Immature natural killer cell (primary cell): ENCODE results near the gene DLG2. TPM values are rescaled to one million over a fixed set of nuclear protein-coding genes. Genes with fewer than 3 reads are reported as not detected.
"Not testable (repeated sequence)": the region's sequence is repeated elsewhere in the genome, so short reads cannot be mapped to it uniquely, and the experiment has no call there.

Source experiments
- DNase-seq, 3 donors: peaks; one replicate each; pipeline ENCODE4 v3.0.0; 2022; ENCODE audit warnings: mixed read lengths in 1 of 3
- H3K27ac Mint-ChIP-seq, 6 donors: one replicate each; pipeline ENCODE4 v1.8.0; 2020; ENCODE audit warnings: mixed read lengths in 6 of 6, mild to moderate bottlenecking in 5 of 6, inconsistent platforms in 4 of 6, moderate library complexity in 3 of 6
- H3K27me3 Mint-ChIP-seq, 3 donors: one replicate each; pipeline ENCODE4 v1.8.0; 2020 to 2021; ENCODE audit warnings: low read depth in 3 of 3, mild to moderate bottlenecking in 3 of 3, mixed read lengths in 3 of 3, moderate library complexity in 3 of 3, inconsistent platforms in 1 of 3
- H3K36me3 Mint-ChIP-seq, 3 donors: one replicate each; pipeline ENCODE4 v1.8.0; 2020; ENCODE audit warnings: mixed read lengths in 3 of 3, inconsistent platforms in 2 of 3, mild to moderate bottlenecking in 2 of 3
- H3K4me1 Mint-ChIP-seq, 2 donors: one replicate each; pipeline ENCODE4 v1.8.0; 2020; ENCODE audit warnings: inconsistent platforms in 2 of 2, mild to moderate bottlenecking in 2 of 2, mixed read lengths in 2 of 2, moderate library complexity in 1 of 2
- H3K4me3 Mint-ChIP-seq, 5 donors: one replicate each; pipeline ENCODE4 v1.8.0; 2020; ENCODE audit warnings: mild to moderate bottlenecking in 5 of 5, mixed read lengths in 5 of 5, inconsistent platforms in 3 of 5, moderate library complexity in 3 of 5
- H3K9me3 Mint-ChIP-seq, 6 donors: one replicate each; pipeline ENCODE4 v1.8.0; 2020; ENCODE audit warnings: mild to moderate bottlenecking in 6 of 6, mixed read lengths in 6 of 6, inconsistent platforms in 4 of 6, moderate library complexity in 3 of 6
- polyA plus RNA-seq, 3 donors: library from polyadenylated mRNA; unstranded; fragments of 300-500 nt; fragmentation: Illumina TruSeq; gene quantifications; one replicate each; pipeline ENCODE4 v1.2.3, GENCODE V29; 2021

The DLG2 gene
- polyA plus RNA-seq, 3 donors from 2014 or later, result 0.57 to 1.9 (median 1.2) TPM

- no peak overlapping the region for H3K4me3 Mint-ChIP-seq
- H3K9me3 Mint-ChIP-seq, result peaks cover 2 to 29% (median 9%) of the 10 kb centered on the region in 6 donors
- H3K27ac Mint-ChIP-seq, result no peak overlapping the region
- no peaks in the 10 kb centered on the region for H3K4me1 Mint-ChIP-seq
- H3K27me3 Mint-ChIP-seq, result no peaks in the 10 kb centered on the region
- no peak for DNase-seq
- no peaks in the 10 kb centered on the region for H3K36me3 Mint-ChIP-seq
These were observed 1281.5 kb downstream of the DLG2 start for GRCh38 chr11:84345597-84345996.

GRCh38 chr11:84345027-84345426, 1282.1 kb downstream of the DLG2 start:
- no peaks in the 10 kb centered on the region for H3K36me3 Mint-ChIP-seq
- H3K9me3 Mint-ChIP-seq, result peaks cover 2 to 31% (median 11%) of the 10 kb centered on the region in 6 donors
- H3K27ac Mint-ChIP-seq, result no peak overlapping the region
- no peaks in the 10 kb centered on the region for H3K4me1 Mint-ChIP-seq
- DNase-seq, result no peak
- H3K27me3 Mint-ChIP-seq, result no peaks in the 10 kb centered on the region
- H3K4me3 Mint-ChIP-seq, result no peak overlapping the region

GRCh38 chr11:84339796-84340195, 1287.3 kb downstream of the DLG2 start:
- Mint-ChIP-seq H3K4me1 (no peaks in the 10 kb centered on the region), H3K27me3 (peaks cover 0 to 2% (median 0%) of the 10 kb centered on the region in 3 donors), H3K9me3 (peaks cover 0 to 28% (median 17%) of the 10 kb centered on the region in 6 donors), H3K27ac (no peak overlapping the region), H3K4me3 (no peak overlapping the region), H3K36me3 (no peaks in the 10 kb centered on the region)
- DNase-seq, result no peak

GRCh38 chr11:84333221-84333620, 1293.9 kb downstream of the DLG2 start:
- Mint-ChIP-seq H3K36me3 (no peaks in the 10 kb centered on the region), H3K4me1 (no peaks in the 10 kb centered on the region), H3K9me3 (peaks cover 0 to 44% (median 20%) of the 10 kb centered on the region in 6 donors), H3K27ac (no peak overlapping the region), H3K27me3 (peaks cover 0 to 2% (median 0%) of the 10 kb centered on the region in 3 donors), H3K4me3 (no peak overlapping the region)
- no peak for DNase-seq

- H3K4me3 Mint-ChIP-seq, result no peak overlapping the region
- H3K4me1 Mint-ChIP-seq, result no peaks in the 10 kb centered on the region
- no peaks in the 10 kb centered on the region for H3K36me3 Mint-ChIP-seq
- peaks cover 2 to 37% (median 14%) of the 10 kb centered on the region in 6 donors for H3K9me3 Mint-ChIP-seq
- DNase-seq, result no peak
- H3K27ac Mint-ChIP-seq, result no peak overlapping the region
- H3K27me3 Mint-ChIP-seq, result no peaks in the 10 kb centered on the region
These were observed 1304.9 kb downstream of the DLG2 start for GRCh38 chr11:84322211-84322610.

GRCh38 chr11:84319863-84320262, 1307.3 kb downstream of the DLG2 start:
- Mint-ChIP-seq H3K9me3 (peaks cover 2 to 42% (median 9%) of the 10 kb centered on the region in 6 donors), H3K4me1 (no peaks in the 10 kb centered on the region), H3K36me3 (no peaks in the 10 kb centered on the region), H3K4me3 (no peak overlapping the region), H3K27me3 (no peaks in the 10 kb centered on the region), H3K27ac (no peak overlapping the region)
- no peak for DNase-seq

DNA sequence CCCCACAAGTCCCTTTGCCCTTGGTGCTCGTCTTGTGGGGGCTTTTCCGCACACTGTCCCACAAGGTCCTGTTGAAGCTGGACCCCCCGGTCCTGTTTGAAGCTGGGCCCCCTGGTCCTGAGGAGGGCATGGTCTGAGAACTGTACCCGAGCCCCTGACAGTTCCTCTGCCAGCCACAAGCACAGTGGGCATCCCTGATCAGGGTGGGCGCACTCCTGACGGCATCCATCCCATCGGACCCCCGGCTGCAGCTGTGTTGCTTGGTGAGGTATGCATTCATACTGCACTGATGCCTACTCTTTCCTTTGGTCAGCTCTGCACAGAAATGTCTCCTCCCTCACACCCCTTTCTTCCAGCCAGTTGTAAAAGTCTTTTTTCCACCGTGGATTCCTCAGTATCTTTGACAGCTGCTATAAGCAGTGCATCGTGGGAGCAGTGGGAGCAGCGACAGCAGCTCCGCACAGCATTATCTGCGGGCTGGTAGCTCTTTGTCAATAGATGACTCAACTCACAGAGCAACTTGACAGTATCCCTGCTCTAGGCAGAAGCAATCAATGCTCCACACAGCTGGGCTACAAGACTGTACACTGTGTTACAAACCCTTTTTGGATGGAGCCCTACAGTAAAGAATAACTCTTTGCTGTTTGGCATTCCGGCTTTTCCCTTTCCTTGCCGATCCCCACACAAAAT, 1310.1 kb downstream of the DLG2 start:
- H3K36me3 Mint-ChIP-seq, result no peaks in the 10 kb centered on the region
- H3K4me1 Mint-ChIP-seq, result no peaks in the 10 kb centered on the region
- no peak for DNase-seq
- no peak overlapping the region for H3K27ac Mint-ChIP-seq
- H3K4me3 Mint-ChIP-seq, result no peak overlapping the region
- no peaks in the 10 kb centered on the region for H3K27me3 Mint-ChIP-seq
- peaks cover 3 to 26% (median 5%) of the 10 kb centered on the region in 6 donors for H3K9me3 Mint-ChIP-seq

GRCh38 chr11:84313830-84314359, 1313.2 kb downstream of the DLG2 start:
- H3K27me3 Mint-ChIP-seq, result no peaks in the 10 kb centered on the region
- no peaks in the 10 kb centered on the region for H3K36me3 Mint-ChIP-seq
- DNase-seq, result no peak
- no peak overlapping the region for H3K4me3 Mint-ChIP-seq
- H3K9me3 Mint-ChIP-seq, result peaks cover 1 to 31% (median 15%) of the 10 kb centered on the region in 6 donors
- no peaks in the 10 kb centered on the region for H3K4me1 Mint-ChIP-seq
- no peak overlapping the region for H3K27ac Mint-ChIP-seq

GRCh38 chr11:84310268-84310667, 1316.9 kb downstream of the DLG2 start:
- no peak overlapping the region for H3K4me3 Mint-ChIP-seq
- no peak for DNase-seq
- peaks cover 0 to 3% (median 0%) of the 10 kb centered on the region in 3 donors for H3K36me3 Mint-ChIP-seq
- no peaks in the 10 kb centered on the region for H3K4me1 Mint-ChIP-seq
- H3K9me3 Mint-ChIP-seq, result peaks cover 6 to 28% (median 18%) of the 10 kb centered on the region in 6 donors
- H3K27me3 Mint-ChIP-seq, result no peaks in the 10 kb centered on the region
- H3K27ac Mint-ChIP-seq, result no peak overlapping the region

DNA sequence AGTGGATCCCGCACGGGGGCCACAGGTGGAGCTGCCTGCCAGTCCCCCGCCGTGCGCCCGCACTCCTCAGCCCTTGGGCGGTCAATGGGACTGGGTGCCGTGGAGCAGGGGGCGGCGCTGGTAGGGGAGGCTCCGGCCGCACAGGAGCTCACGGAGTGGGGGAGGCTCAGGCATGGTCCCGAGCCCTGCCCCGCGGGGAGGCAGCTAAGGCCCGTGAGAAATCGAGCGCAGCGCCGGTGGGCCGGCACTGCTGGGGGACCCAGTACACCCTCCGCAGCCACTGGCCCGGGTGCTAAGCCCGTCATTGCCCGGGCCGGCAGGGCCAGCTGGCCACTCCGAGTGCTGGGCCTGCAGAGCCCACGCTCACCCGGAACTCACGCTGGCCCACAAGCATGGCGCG, 1318.7 kb downstream of the DLG2 start:
- peaks cover 6 to 26% (median 18%) of the 10 kb centered on the region in 6 donors for H3K9me3 Mint-ChIP-seq
- H3K4me1 Mint-ChIP-seq, H3K27me3 Mint-ChIP-seq, H3K36me3 Mint-ChIP-seq, H3K27ac Mint-ChIP-seq, DNase-seq, H3K4me3 Mint-ChIP-seq: not testable (repeated sequence)

DNA sequence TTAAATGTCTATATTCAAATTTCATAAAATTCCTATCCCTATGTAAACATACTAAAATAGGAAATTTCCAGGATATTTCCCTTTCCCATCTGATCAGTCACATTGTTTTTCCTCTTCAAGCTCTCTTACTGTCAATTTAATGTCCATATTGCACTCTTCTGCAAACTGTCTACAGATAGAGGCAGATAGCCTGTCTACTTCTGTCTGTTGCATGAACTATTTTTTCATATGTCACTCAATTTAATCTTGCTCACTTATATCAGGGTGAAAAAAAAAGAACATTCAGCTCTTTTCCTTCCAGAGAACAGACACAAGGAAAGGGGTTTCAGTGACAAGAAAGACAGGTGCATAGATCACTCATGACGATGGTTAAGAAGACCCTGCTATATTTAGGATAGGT, 1327.1 kb downstream of the DLG2 start:
- no peak for DNase-seq
- no peaks in the 10 kb centered on the region for H3K27me3 Mint-ChIP-seq
- H3K4me3 Mint-ChIP-seq, result no peak overlapping the region
- H3K9me3 Mint-ChIP-seq, result peaks cover 0 to 14% (median 2%) of the 10 kb centered on the region in 6 donors
- no peaks in the 10 kb centered on the region for H3K36me3 Mint-ChIP-seq
- H3K27ac Mint-ChIP-seq, result no peak overlapping the region
- H3K4me1 Mint-ChIP-seq, result no peaks in the 10 kb centered on the region

DNA sequence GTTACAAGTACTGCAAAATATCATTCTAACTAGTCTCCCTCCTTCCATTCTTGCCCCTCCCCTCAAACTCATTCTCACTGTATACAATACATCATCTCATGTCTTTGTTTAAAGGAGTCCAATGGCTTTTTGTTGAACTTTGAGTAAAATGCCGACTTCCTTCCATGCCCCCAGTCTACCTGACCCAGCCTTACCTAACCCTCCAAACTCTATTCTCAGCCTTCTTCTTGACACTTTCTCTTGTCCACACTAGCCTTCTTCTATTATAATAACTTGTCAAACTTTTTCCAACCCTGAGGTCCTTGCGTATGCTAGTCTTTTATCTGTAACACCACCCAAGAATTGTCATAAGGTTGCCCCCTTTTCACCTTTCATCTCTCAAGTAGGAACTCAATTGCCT, 1329.6 kb downstream of the DLG2 start:
- Mint-ChIP-seq H3K4me1 (no peaks in the 10 kb centered on the region), H3K27ac (no peak overlapping the region), H3K9me3 (peaks cover 0 to 24% (median 8%) of the 10 kb centered on the region in 6 donors), H3K36me3 (no peaks in the 10 kb centered on the region), H3K4me3 (no peak overlapping the region), H3K27me3 (no peaks in the 10 kb centered on the region)
- no peak for DNase-seq

DNA sequence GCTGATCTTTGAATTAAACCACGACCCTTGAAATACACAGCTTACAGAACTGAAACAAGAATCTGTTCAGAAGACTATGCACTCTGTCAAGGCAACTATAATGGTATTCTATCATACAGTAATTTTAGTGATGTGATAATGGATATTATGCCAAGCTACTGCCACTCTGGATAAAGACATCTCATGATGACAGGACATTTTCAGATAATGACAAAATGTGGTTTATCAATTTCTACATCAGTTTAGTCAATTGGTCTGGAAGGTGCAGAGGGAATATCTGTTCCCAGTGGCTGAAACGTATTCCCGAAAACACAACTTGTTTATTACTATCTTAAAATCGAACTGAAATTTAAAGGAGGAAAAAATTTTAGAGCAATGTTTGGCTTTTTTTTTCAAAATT, 1331.3 kb downstream of the DLG2 start:
- no peak overlapping the region for H3K4me3 Mint-ChIP-seq
- DNase-seq, result no peak
- no peaks in the 10 kb centered on the region for H3K27me3 Mint-ChIP-seq
- H3K27ac Mint-ChIP-seq, result no peak overlapping the region
- H3K4me1 Mint-ChIP-seq, result no peaks in the 10 kb centered on the region
- no peaks in the 10 kb centered on the region for H3K36me3 Mint-ChIP-seq
- peaks cover 2 to 18% (median 5%) of the 10 kb centered on the region in 6 donors for H3K9me3 Mint-ChIP-seq

DNA sequence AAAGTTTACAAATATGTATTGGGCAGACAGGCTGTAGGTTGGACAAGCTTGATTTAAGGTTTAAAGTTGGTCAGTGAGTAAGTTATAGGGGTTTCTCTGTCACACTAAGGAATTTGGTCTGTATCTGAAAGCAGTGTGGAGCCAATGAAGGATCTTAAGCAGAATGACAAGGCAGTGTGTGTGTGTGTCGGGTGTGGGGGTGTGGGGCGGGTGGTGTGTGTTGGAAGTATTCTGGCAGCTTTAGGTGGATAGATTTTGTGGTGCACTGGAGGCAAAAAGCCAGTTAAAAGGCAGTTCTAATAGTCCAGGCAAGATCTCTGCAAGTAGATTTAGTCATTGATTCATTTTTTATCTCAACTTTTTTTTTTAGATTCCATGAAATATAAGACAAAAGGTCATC, 1334.2 kb downstream of the DLG2 start:
- H3K9me3 Mint-ChIP-seq, result peaks cover 2 to 18% (median 5%) of the 10 kb centered on the region in 6 donors
- no peaks in the 10 kb centered on the region for H3K36me3 Mint-ChIP-seq
- no peak for DNase-seq
- H3K27me3 Mint-ChIP-seq, result no peaks in the 10 kb centered on the region
- H3K4me1 Mint-ChIP-seq, result no peaks in the 10 kb centered on the region
- no peak overlapping the region for H3K27ac Mint-ChIP-seq
- H3K4me3 Mint-ChIP-seq, result no peak overlapping the region

DNA sequence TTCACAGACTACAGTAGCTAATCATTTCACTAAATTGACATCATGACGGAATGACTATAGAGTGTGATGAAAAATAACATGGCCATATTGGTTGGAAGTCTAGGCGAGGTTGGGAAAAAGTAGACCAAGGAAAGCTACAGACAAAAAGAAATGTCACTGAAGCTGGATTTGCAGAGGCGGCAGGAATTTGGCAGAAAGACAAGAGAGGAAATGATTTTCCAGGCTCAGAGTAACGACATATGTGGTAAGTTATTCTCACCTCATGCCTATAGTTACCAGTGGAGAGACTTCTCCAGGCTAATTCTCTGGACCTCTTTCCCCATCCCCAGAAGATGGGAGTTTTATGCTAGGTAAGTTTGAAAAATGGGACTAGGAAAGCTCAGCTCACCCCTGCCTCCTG, 1335.1 kb downstream of the DLG2 start:
- DNase-seq, result no peak
- H3K27me3 Mint-ChIP-seq, result no peaks in the 10 kb centered on the region
- H3K27ac Mint-ChIP-seq, result no peak overlapping the region
- no peak overlapping the region for H3K4me3 Mint-ChIP-seq
- peaks cover 3 to 24% (median 9%) of the 10 kb centered on the region in 6 donors for H3K9me3 Mint-ChIP-seq
- H3K4me1 Mint-ChIP-seq, result no peaks in the 10 kb centered on the region
- H3K36me3 Mint-ChIP-seq, result no peaks in the 10 kb centered on the region
